HepG2 (cell line): ENCODE measurements around the gene OTOP3. TPM values are rescaled to one million over a fixed set of nuclear protein-coding genes. Genes with fewer than 3 reads are reported as not detected.

Source experiments
- HNRNPH1 ChIP-seq: fragments of 200-400 bp; formaldehyde crosslinking; optimal IDR thresholded peaks from 2 replicates; pipeline ENCODE3; 2017; ENCODE audit warnings: mild to moderate bottlenecking, low read depth, low read length
- MED13 ChIP-seq: sonication (generic); formaldehyde crosslinking; IDR thresholded peaks from 2 replicates; pipeline ENCODE4 v1.5.0; 2020; ENCODE audit warnings: missing genetic modification reagents
- MZF1 ChIP-seq: sonication (generic); formaldehyde crosslinking; IDR thresholded peaks from 2 replicates; pipeline ENCODE4 v1.8.1; 2023; ENCODE audit warnings: mild to moderate bottlenecking, missing genetic modification reagents, borderline replicate concordance
- NFKBIZ ChIP-seq: IDR thresholded peaks from 2 replicates; pipeline ENCODE4 v1.6.1; 2018; ENCODE audit warnings: missing genetic modification reagents, missing compliant biosample characterization
- NFYB ChIP-seq: sonication (generic); formaldehyde crosslinking; IDR thresholded peaks from 2 replicates; pipeline ENCODE4 v1.4.0; 2020; ENCODE audit warnings: missing genetic modification reagents
- ZC3H13 ChIP-seq: sonication (generic); formaldehyde crosslinking; IDR thresholded peaks from 2 replicates; pipeline ENCODE4 v1.8.1; 2023; ENCODE audit warnings: mild to moderate bottlenecking, missing genetic modification reagents, moderate library complexity
- ZKSCAN8 ChIP-seq: IDR thresholded peaks from 2 replicates; pipeline ENCODE4 v1.6.1; 2016; ENCODE audit warnings: borderline replicate concordance, missing genetic modification reagents, missing compliant biosample characterization
- ZNF121 ChIP-seq: sonication (generic); formaldehyde crosslinking; IDR thresholded peaks from 2 replicates; pipeline ENCODE4 v1.5.0; 2020; ENCODE audit warnings: mild to moderate bottlenecking, missing genetic modification reagents
- ZNF234 ChIP-seq: sonication (generic); formaldehyde crosslinking; conservative IDR thresholded peaks from 2 replicates; pipeline ENCODE4 v1.5.1; 2020; ENCODE audit warnings: mild to moderate bottlenecking, missing genetic modification reagents
- ZNF678 ChIP-seq: sonication (generic); formaldehyde crosslinking; IDR thresholded peaks from 2 replicates; pipeline ENCODE4 v1.4.0; 2020; ENCODE audit warnings: mild to moderate bottlenecking, missing genetic modification reagents
- ZNF850 ChIP-seq: sonication (generic); formaldehyde crosslinking; conservative IDR thresholded peaks from 2 replicates; pipeline ENCODE4 v1.9.0; 2021; ENCODE audit warnings: mild to moderate bottlenecking, missing genetic modification reagents
- polyA plus RNA-seq, 8 experiments: library from polyadenylated mRNA; depleted of rRNA in 3 of 8; stranded (reverse) in 7 of 8; unstranded in 1 of 8; fragments of >200 nt; fragmentation: Illumina TruSeq in 4 of 8; extraction: Trizol in 4 of 8; gene quantifications; 2 replicates each; pipeline versions ENCODE4 v1.2.1 to v1.2.3, GENCODE V29; 2011 to 2016; ENCODE audit warnings: low read depth in 4 of 8, missing spikeins in 1 of 8, mixed read lengths in 1 of 8; ENCODE audit not compliant: insufficient read depth in 1 of 8
- total RNA-seq, 5 experiments: library from RNA; depleted of rRNA; stranded (reverse); fragments of >200 nt; fragmentation: Illumina TruSeq; extraction: Trizol; gene quantifications; 2 replicates each; pipeline ENCODE4 v1.2.3, GENCODE V29; 2016; ENCODE audit warnings: low read depth in 1 of 5
- TF ChIP-seq, protein P1 (sequence below): sonication (generic); formaldehyde crosslinking; IDR thresholded peaks from 2 replicates; pipeline ENCODE4 v1.5.0; 2020; ENCODE audit warnings: mild to moderate bottlenecking, missing genetic modification reagents, borderline replicate concordance
- TF ChIP-seq, protein P2 (sequence below): sonication (generic); formaldehyde crosslinking; IDR thresholded peaks from 2 replicates; pipeline ENCODE4 v1.8.1; 2022; ENCODE audit warnings: low read depth, mild to moderate bottlenecking, missing genetic modification reagents
- TF ChIP-seq, protein P3 (sequence below): sonication (generic); formaldehyde crosslinking; conservative IDR thresholded peaks from 2 replicates; pipeline ENCODE4 v1.8.1; 2023; ENCODE audit warnings: missing genetic modification reagents
- TF ChIP-seq, protein P4 (sequence below): IDR thresholded peaks from 2 replicates; pipeline ENCODE4 v1.6.1; 2016; ENCODE audit warnings: missing genetic modification reagents, missing compliant biosample characterization
- TF ChIP-seq, protein P5 (sequence below): sonication (generic); formaldehyde crosslinking; IDR thresholded peaks from 2 replicates; pipeline ENCODE4 v1.8.0; 2022; ENCODE audit warnings: mild to moderate bottlenecking, missing genetic modification reagents, borderline replicate concordance

The OTOP3 gene
- total and polyA plus RNA-seq, 2 of the 13 experiments (the other 11 are each of a cell fraction or from before 2014, with no cell fraction given), result not detected

DNA sequence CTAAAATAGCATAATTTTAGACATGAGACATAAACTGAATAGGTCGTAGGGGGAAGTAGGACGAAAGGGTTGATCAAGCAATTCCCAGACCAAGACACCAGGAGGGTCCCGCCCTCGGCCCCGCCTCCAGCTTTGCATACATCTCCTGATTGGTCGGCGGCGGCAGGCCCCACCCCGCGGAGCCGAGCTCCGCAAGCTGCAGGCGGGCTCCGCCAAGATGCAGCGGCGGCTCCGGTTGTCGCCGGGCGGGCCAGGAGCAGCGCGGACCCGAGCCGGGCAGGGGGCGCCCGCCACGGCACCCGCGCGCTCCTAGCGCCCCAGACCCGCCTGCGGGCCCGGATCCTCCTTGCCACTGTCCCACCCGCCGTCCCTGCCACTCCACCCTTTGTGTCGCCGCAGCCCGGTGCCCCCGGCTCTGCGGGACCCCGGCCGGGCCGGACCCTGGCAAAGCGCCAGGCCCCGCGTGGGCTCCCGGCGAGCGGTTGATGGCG is 51.8 kb downstream of the OTOP3 start, which contains the start of gene CDR2L (continued):
- TF ChIP-seq, protein P1, sequence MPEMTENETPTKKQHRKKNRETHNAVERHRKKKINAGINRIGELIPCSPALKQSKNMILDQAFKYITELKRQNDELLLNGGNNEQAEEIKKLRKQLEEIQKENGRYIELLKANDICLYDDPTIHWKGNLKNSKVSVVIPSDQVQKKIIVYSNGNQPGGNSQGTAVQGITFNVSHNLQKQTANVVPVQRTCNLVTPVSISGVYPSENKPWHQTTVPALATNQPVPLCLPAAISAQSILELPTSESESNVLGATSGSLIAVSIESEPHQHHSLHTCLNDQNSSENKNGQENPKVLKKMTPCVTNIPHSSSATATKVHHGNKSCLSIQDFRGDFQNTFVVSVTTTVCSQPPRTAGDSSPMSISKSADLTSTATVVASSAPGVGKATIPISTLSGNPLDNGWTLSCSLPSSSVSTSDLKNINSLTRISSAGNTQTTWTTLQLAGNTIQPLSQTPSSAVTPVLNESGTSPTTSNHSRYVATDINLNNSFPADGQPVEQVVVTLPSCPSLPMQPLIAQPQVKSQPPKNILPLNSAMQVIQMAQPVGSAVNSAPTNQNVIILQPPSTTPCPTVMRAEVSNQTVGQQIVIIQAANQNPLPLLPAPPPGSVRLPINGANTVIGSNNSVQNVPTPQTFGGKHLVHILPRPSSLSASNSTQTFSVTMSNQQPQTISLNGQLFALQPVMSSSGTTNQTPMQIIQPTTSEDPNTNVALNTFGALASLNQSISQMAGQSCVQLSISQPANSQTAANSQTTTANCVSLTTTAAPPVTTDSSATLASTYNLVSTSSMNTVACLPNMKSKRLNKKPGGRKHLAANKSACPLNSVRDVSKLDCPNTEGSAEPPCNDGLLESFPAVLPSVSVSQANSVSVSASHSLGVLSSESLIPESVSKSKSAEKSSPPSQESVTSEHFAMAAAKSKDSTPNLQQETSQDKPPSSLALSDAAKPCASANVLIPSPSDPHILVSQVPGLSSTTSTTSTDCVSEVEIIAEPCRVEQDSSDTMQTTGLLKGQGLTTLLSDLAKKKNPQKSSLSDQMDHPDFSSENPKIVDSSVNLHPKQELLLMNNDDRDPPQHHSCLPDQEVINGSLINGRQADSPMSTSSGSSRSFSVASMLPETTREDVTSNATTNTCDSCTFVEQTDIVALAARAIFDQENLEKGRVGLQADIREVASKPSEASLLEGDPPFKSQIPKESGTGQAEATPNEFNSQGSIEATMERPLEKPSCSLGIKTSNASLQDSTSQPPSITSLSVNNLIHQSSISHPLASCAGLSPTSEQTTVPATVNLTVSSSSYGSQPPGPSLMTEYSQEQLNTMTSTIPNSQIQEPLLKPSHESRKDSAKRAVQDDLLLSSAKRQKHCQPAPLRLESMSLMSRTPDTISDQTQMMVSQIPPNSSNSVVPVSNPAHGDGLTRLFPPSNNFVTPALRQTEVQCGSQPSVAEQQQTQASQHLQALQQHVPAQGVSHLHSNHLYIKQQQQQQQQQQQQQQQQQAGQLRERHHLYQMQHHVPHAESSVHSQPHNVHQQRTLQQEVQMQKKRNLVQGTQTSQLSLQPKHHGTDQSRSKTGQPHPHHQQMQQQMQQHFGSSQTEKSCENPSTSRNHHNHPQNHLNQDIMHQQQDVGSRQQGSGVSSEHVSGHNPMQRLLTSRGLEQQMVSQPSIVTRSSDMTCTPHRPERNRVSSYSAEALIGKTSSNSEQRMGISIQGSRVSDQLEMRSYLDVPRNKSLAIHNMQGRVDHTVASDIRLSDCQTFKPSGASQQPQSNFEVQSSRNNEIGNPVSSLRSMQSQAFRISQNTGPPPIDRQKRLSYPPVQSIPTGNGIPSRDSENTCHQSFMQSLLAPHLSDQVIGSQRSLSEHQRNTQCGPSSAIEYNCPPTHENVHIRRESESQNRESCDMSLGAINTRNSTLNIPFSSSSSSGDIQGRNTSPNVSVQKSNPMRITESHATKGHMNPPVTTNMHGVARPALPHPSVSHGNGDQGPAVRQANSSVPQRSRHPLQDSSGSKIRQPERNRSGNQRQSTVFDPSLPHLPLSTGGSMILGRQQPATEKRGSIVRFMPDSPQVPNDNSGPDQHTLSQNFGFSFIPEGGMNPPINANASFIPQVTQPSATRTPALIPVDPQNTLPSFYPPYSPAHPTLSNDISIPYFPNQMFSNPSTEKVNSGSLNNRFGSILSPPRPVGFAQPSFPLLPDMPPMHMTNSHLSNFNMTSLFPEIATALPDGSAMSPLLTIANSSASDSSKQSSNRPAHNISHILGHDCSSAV, result no peak
- TF ChIP-seq MZF1 (CRISPR knock-in tag), result no peak
- TF ChIP-seq, protein P2, sequence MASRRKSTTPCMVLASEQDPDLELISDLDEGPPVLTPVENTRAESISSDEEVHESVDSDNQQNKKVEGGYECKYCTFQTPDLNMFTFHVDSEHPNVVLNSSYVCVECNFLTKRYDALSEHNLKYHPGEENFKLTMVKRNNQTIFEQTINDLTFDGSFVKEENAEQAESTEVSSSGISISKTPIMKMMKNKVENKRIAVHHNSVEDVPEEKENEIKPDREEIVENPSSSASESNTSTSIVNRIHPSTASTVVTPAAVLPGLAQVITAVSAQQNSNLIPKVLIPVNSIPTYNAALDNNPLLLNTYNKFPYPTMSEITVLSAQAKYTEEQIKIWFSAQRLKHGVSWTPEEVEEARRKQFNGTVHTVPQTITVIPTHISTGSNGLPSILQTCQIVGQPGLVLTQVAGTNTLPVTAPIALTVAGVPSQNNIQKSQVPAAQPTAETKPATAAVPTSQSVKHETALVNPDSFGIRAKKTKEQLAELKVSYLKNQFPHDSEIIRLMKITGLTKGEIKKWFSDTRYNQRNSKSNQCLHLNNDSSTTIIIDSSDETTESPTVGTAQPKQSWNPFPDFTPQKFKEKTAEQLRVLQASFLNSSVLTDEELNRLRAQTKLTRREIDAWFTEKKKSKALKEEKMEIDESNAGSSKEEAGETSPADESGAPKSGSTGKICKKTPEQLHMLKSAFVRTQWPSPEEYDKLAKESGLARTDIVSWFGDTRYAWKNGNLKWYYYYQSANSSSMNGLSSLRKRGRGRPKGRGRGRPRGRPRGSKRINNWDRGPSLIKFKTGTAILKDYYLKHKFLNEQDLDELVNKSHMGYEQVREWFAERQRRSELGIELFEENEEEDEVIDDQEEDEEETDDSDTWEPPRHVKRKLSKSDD (CRISPR knock-in tag), result no peak
- TF ChIP-seq, protein P3, sequence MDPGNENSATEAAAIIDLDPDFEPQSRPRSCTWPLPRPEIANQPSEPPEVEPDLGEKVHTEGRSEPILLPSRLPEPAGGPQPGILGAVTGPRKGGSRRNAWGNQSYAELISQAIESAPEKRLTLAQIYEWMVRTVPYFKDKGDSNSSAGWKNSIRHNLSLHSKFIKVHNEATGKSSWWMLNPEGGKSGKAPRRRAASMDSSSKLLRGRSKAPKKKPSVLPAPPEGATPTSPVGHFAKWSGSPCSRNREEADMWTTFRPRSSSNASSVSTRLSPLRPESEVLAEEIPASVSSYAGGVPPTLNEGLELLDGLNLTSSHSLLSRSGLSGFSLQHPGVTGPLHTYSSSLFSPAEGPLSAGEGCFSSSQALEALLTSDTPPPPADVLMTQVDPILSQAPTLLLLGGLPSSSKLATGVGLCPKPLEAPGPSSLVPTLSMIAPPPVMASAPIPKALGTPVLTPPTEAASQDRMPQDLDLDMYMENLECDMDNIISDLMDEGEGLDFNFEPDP (CRISPR knock-in tag), result no peak
- no peak for TF ChIP-seq MED13
- TF ChIP-seq, protein P4, sequence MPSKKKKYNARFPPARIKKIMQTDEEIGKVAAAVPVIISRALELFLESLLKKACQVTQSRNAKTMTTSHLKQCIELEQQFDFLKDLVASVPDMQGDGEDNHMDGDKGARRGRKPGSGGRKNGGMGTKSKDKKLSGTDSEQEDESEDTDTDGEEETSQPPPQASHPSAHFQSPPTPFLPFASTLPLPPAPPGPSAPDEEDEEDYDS (CRISPR knock-in tag), result peak; percentile 73
- no peak for TF ChIP-seq ZKSCAN8 (CRISPR knock-in tag)
- TF ChIP-seq NFYB (CRISPR knock-in tag), result peak; percentile 74
- TF ChIP-seq HNRNPH1, result no peak
- TF ChIP-seq ZNF678 (CRISPR knock-in tag), result 0 out of 2 replicates have a peak, but pooled peaks have one; percentile 62
- TF ChIP-seq, protein P5, sequence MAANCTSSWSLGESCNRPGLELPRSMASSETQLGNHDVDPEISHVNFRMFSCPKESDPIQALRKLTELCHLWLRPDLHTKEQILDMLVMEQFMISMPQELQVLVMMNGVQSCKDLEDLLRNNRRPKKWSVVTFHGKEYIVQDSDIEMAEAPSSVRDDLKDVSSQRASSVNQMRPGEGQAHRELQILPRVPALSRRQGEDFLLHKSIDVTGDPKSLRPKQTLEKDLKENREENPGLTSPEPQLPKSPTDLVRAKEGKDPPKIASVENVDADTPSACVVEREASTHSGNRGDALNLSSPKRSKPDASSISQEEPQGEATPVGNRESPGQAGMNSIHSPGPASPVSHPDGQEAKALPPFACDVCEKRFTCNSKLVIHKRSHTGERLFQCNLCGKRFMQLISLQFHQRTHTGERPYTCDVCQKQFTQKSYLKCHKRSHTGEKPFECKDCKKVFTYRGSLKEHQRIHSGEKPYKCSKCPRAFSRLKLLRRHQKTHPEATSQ (CRISPR knock-in tag), result no peak
- TF ChIP-seq ZC3H13, result no peak
- TF ChIP-seq NFKBIZ (CRISPR knock-in tag), result no peak
- no peak for TF ChIP-seq ZNF850 (CRISPR knock-in tag)
- peak; percentile 11; the same call in 1 of the 2 replicates for TF ChIP-seq ZNF121
- no peak for TF ChIP-seq ZNF234 (CRISPR knock-in tag)
